Activated CD4-positive, alpha-beta T cell treated with anti-CD3 and anti-CD28 coated beads for 4 hours (primary cell): ENCODE measurements around the gene LPCAT4.
"Not testable (repeated sequence)": the region's sequence is repeated elsewhere in the genome, so short reads cannot be mapped to it uniquely, and the experiment has no call there.

ENCODE experiments used
- DNase-seq, 2 donors: peaks; one replicate each; pipeline ENCODE4 v3.0.0-alpha.2; 2020

The LPCAT4 gene

GRCh38 chr15:34362047-34362773 lies 4.8 kb downstream of the LPCAT4 start:
- no peak for DNase-seq

GRCh38 chr15:34361278-34361677 lies 5.7 kb downstream of the LPCAT4 start:
- DNase-seq: no peak

- no peak for DNase-seq
These were observed 6.7 kb downstream of the LPCAT4 start for GRCh38 chr15:34360298-34360697.

- no peak for DNase-seq
These were observed 7.6 kb downstream of the LPCAT4 start for GRCh38 chr15:34359416-34359815.

GRCh38 chr15:34358948-34359347 lies 8.0 kb downstream of the LPCAT4 start:
- no peak for DNase-seq

GRCh38 chr15:34358367-34358766 lies 8.6 kb downstream of the LPCAT4 start:
- DNase-seq: no peak

- DNase-seq: no peak
These were observed 9.3 kb downstream of the LPCAT4 start for GRCh38 chr15:34357653-34358052.

GRCh38 chr15:34355241-34355640 lies 11.8 kb downstream of the LPCAT4 start:
- no peak for DNase-seq

GRCh38 chr15:34354286-34354685 lies 12.7 kb downstream of the LPCAT4 start:
- DNase-seq: no peak

- DNase-seq: no peak
These were observed 13.4 kb downstream of the LPCAT4 start for GRCh38 chr15:34353627-34354026.

GRCh38 chr15:34352996-34353395 lies 14.0 kb downstream of the LPCAT4 start:
- DNase-seq: not testable (repeated sequence)

- DNase-seq: no peak
These were observed 17.2 kb downstream of the LPCAT4 start for GRCh38 chr15:34349769-34350168.

- no peak for DNase-seq
These were observed 18.2 kb downstream of the LPCAT4 start for GRCh38 chr15:34348735-34349300.

- DNase-seq: no peak
These were observed 18.9 kb downstream of the LPCAT4 start for GRCh38 chr15:34347951-34348638.

GRCh38 chr15:34342737-34343575 lies 24.0 kb downstream of the LPCAT4 start, which contains the start of the genes NOP10 and NUTM1:
Gene NOP10, minus strand, starts transcription at chr15:34343136. Its CDS starts 63 bp downstream, at chr15:34343073.
Gene NUTM1, plus strand, starts transcription at chr15:34343315. Its CDS starts 382 bp downstream, at chr15:34343697.
- peak; percentile 90 to 96 for DNase-seq

- not testable (repeated sequence) for DNase-seq
These were observed 24.7 kb downstream of the LPCAT4 start for GRCh38 chr15:34342213-34342736.

- DNase-seq: no peak
These were observed 25.4 kb downstream of the LPCAT4 start for GRCh38 chr15:34341381-34342212.

- DNase-seq: no peak
These were observed 27.1 kb downstream of the LPCAT4 start for GRCh38 chr15:34339946-34340345.

GRCh38 chr15:34338347-34338746 lies 28.6 kb downstream of the LPCAT4 start:
- no peak for DNase-seq

- peak; percentile 90 for DNase-seq
These were observed 29.3 kb downstream of the LPCAT4 start, which contains the start of gene SLC12A6 for GRCh38 chr15:34337557-34338306. Gene SLC12A6, minus strand, starts transcription at chr15:34337781. Its CDS starts 1,101 bp downstream, at chr15:34336680.
